GM12801 (cell line): Measurements from ENCODE around the gene TTYH3.

Experiments used
- CTCF ChIP-seq: IDR thresholded peaks from one replicate; pipeline ENCODE4 v1.5.1; 2011; ENCODE audit warnings: control low read depth; ENCODE audit not compliant: insufficient read length; ENCODE audit errors: extremely low read depth

Gene TTYH3

DNA sequence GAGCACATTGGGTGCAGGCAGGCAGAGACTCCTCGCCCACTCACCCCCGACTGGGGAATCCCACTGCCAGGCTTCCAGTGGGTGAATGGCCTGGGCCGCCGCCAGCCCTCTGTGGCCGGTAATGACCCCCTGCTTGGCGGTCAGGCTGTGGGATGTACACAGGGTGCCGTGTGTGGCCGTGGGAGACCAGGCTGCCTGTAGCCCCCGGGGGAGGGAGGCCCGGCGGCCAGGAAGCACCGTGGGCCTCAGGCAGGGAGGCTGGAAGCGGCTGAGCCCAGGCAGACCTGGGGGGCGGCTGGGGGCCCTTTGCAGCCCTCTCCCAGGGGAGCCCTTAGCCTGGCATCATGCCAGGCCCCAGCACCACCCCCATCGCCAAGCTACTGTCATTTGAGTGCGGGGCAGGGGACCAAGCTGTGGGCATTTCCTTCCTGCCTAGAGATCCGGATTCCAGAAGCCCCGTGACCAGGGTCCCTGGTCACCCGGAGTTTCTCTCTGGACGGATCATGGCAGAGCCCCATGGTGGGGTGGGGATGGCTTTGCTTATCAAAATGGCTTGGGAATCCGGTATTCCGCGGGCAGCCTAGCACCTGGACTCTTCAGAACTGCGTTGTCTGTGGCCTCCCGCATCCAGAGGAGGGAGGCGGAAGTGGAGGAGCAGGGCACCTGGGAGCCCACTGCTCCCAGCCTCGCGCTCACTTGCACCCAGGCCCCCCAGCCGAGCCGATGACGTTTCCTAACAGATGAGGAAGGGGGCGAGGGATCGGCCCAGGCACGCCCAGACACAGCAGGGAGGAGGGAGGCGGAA, 1.1 kb downstream of the TTYH3 start:
- TF ChIP-seq CTCF: no peak

GRCh38 chr7:2633538-2634266, 1.9 kb downstream of the TTYH3 start:
- no peak for TF ChIP-seq CTCF

- no peak for TF ChIP-seq CTCF
Observed at GRCh38 chr7:2634267-2635145, 2.7 kb downstream of the TTYH3 start.

DNA sequence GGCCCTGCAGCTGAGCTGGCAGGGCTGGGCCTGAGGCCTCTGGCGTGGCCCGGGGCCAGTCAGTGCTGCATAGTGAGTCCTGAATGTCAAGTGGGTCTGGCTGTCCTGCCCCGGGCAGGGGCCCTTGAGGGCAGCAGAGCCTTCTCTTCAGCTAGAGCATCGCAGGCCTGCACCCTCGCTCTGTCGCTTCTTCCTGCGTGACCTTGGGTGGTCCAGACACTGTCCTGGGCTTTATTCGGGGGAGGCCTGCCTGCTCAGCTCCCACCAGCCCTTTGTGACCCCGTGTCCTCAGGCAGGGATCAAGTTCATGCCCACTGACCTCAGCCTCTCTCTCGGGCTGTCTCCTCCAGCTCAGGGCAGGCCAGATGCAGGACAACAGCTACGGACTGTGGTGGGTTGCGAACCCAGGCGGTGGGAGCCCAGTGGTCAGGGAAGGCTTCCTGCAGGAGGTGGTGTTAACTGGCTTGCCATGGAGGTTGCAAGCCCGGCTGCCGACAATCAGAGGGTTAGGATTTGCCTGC, 3.4 kb downstream of the TTYH3 start:
- no peak for TF ChIP-seq CTCF

GRCh38 chr7:2635810-2636701, 4.3 kb downstream of the TTYH3 start:
- TF ChIP-seq CTCF: no peak

GRCh38 chr7:2637066-2637471, 5.3 kb downstream of the TTYH3 start:
- no peak for TF ChIP-seq CTCF
